ENCODE data around the gene NHLH1.

GRCh38 chr1:160397651-160398050 is 30.8 kb downstream of the NHLH1 start:
- TF ChIP-seq, protein P1, sequence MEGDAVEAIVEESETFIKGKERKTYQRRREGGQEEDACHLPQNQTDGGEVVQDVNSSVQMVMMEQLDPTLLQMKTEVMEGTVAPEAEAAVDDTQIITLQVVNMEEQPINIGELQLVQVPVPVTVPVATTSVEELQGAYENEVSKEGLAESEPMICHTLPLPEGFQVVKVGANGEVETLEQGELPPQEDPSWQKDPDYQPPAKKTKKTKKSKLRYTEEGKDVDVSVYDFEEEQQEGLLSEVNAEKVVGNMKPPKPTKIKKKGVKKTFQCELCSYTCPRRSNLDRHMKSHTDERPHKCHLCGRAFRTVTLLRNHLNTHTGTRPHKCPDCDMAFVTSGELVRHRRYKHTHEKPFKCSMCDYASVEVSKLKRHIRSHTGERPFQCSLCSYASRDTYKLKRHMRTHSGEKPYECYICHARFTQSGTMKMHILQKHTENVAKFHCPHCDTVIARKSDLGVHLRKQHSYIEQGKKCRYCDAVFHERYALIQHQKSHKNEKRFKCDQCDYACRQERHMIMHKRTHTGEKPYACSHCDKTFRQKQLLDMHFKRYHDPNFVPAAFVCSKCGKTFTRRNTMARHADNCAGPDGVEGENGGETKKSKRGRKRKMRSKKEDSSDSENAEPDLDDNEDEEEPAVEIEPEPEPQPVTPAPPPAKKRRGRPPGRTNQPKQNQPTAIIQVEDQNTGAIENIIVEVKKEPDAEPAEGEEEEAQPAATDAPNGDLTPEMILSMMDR (conservative IDR thresholded peaks at IDR 0.05), result no peak
- TF ChIP-seq EZH2 (IDR thresholded peaks at IDR 0.05; ENCODE audit: low read depth), result no peak

Data from PC-9 (cell line).